Esophagus muscularis mucosa (tissue), 4 donors: ENCODE measurements around the gene WDFY3. TPM values are rescaled to one million over a fixed set of nuclear protein-coding genes. Genes with fewer than 3 reads are reported as not detected.

Source experiments
- DNase-seq: peaks from one replicate; pipeline ENCODE4 v3.0.0-alpha.2; 2017; ENCODE audit errors: extremely low spot score
- H3K27ac ChIP-seq, 4 donors: fragments of 200-600 bp; sonication (generic); replicated peaks in 1 of 4; 1 replicate in 3 of 4; 2 replicates in 1 of 4; pipeline ENCODE4 v1.5.1; 2016 to 2019; ENCODE audit warnings: mild to moderate bottlenecking in 1 of 4
- H3K27me3 ChIP-seq, 4 donors: fragments of 200-600 bp; sonication (generic); one replicate each; pipeline versions ENCODE4 v1.5.1 to v1.6.0; 2016 to 2019
- H3K36me3 ChIP-seq, 4 donors: fragments of 200-600 bp; sonication (generic); one replicate each; pipeline ENCODE4 v1.5.1; 2016 to 2019
- H3K4me1 ChIP-seq, 4 donors: fragments of 200-600 bp; sonication (generic); one replicate each; pipeline ENCODE4 v1.5.1; 2016 to 2019
- H3K4me3 ChIP-seq, 4 donors: fragments of 200-600 bp; sonication (generic); 1 replicate in 2 of 4; 2 replicates in 2 of 4; pipeline ENCODE4 v1.5.1; 2016 to 2019; ENCODE audit warnings: mild to moderate bottlenecking in 4 of 4, moderate library complexity in 1 of 4
- H3K9me3 ChIP-seq, 4 donors: fragments of 200-600 bp; sonication (generic); 1 replicate in 3 of 4; 2 replicates in 1 of 4; pipeline ENCODE4 v1.5.1; 2016 to 2019
- EP300 ChIP-seq: sonication (generic); formaldehyde crosslinking; IDR thresholded peaks from one replicate; pipeline ENCODE4 v1.6.1; 2017; ENCODE audit warnings: antibody characterized with exemption
- POLR2A ChIP-seq: fragments of 450-650 bp; IDR thresholded peaks from one replicate; pipeline ENCODE4 v1.6.1; 2017; ENCODE audit warnings: antibody characterized with exemption, moderate library complexity, mild to moderate bottlenecking, low read depth
- POLR2AphosphoS5 ChIP-seq, 2 donors: sonication (generic); formaldehyde crosslinking; IDR thresholded peaks; one replicate each; pipeline ENCODE4 v1.6.1; 2017; ENCODE audit warnings: antibody characterized with exemption in 2 of 2
- WGBS: methylation state at CpG from one replicate; pipeline ENCODE4 v1.1.5; 2018; 5-methylcytosine and 5-hydroxymethylcytosine counted together
- intact Hi-C: fragments of 100-400 bp; cut with DNase I; formaldehyde crosslinking; loops from one replicate; pipeline ENCODE4 v1.15.1; 2023
- total RNA-seq, 4 donors: library from RNA; depleted of rRNA; stranded (reverse); fragments of >200 nt; gene quantifications; one replicate each; pipeline versions ENCODE4 v1.1.0 to v1.2.1, GENCODE V29; 2016
- TF ChIP-seq, protein P1 (sequence below), 3 experiments: fragments of 200-600 bp in 2 of 3; fragments of 450-650 bp in 1 of 3; sonication (generic) in 2 of 3; IDR thresholded peaks; one replicate each; pipeline ENCODE4 v1.5.1; 2017 to 2019; ENCODE audit warnings: antibody characterized with exemption in 3 of 3, mild to moderate bottlenecking in 2 of 3, moderate library complexity in 1 of 3

Gene WDFY3
- total RNA-seq, 4 donors from 2014 or later: 73.1 to 103 (median 100.0) TPM

DNA sequence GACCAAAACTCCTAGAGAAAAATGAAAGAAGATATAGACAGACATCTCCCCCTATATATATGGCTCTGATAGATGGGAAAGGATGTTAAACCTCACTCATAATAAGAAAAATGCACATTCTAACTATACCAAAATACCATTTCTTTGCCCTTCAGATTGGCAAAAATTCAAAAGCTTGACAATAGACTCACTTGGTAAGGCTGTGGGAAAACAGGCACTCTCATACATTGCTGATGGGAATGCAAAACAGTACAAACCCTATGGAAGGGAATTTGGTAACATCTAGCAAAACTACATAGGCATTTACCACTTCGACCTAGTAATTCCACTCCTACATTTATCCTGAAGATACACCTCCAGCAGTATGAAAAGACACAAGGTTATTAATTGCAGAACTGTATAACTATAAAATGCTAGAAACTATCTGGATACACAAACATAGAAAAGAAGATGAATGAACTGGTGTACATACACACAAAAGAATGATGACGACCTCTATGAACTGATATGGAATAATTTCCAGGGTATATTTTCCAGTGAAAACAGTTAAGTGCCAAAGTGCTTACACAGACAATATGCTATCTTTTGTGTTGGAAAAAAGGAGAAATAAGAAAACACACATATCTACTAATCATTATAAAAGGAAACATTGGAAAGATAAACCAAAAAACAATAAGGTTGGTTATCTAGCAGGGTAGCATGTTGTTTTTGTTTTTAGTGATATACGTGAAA is 48.5 kb downstream of the WDFY3 start:
- no peak overlapping the region for H3K27ac ChIP-seq
- peaks cover 18 to 51% (median 35%) of the 10 kb centered on the region in 4 donors for H3K4me1 ChIP-seq
- intact Hi-C loops: no loop called here
- no peaks in the 10 kb centered on the region for H3K36me3 ChIP-seq
- DNase-seq: no peak
- no peak for TF ChIP-seq POLR2A
- TF ChIP-seq, protein P1, sequence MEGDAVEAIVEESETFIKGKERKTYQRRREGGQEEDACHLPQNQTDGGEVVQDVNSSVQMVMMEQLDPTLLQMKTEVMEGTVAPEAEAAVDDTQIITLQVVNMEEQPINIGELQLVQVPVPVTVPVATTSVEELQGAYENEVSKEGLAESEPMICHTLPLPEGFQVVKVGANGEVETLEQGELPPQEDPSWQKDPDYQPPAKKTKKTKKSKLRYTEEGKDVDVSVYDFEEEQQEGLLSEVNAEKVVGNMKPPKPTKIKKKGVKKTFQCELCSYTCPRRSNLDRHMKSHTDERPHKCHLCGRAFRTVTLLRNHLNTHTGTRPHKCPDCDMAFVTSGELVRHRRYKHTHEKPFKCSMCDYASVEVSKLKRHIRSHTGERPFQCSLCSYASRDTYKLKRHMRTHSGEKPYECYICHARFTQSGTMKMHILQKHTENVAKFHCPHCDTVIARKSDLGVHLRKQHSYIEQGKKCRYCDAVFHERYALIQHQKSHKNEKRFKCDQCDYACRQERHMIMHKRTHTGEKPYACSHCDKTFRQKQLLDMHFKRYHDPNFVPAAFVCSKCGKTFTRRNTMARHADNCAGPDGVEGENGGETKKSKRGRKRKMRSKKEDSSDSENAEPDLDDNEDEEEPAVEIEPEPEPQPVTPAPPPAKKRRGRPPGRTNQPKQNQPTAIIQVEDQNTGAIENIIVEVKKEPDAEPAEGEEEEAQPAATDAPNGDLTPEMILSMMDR (IDR thresholded peaks at IDR 0.05): no peak
- no peak for TF ChIP-seq EP300
- no peak for TF ChIP-seq POLR2AphosphoS5 (IDR thresholded peaks at IDR 0.05)
- no peaks in the 10 kb centered on the region for H3K9me3 ChIP-seq
- H3K4me3 ChIP-seq: no peak overlapping the region
- no peaks in the 10 kb centered on the region for H3K27me3 ChIP-seq
- 94% methylated on average over 3 of the region's 3 CpGs for WGBS

DNA sequence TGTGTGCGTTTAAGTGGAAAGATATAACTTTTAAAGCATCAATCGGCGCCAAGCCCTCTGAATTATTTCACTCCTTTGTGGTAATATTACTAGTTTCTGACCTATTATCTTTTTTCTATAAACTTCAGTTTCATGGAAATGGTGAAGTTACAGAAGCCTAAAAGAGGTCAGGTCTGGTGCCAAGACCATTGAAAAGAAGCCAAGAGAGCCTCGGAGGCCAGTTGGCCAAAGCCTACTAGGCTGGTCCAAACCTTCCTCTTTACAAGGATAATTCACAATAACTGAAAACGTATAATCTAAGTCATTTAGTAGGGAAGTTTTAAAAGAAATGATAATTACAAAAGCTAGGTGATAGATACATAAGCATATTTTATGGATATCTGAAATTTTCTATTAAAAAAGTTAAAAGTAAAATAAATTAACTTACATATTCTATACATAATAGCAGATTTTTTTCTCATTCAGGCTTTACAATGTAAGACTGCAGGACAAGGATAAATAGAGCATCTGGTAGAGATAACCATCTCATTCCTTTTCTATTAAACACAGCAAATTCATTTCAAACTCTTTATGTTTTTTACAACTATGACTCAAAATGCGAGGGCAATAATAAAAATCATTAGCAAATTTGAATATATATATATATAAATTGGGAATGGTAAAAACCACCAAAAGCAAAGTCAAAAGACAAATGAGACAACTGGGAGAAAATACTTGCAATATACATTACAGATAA is 49.2 kb downstream of the WDFY3 start:
- Histone ChIP-seq H3K27me3 (no peaks in the 10 kb centered on the region), H3K4me3 (no peak overlapping the region), H3K36me3 (no peaks in the 10 kb centered on the region), H3K4me1 (peaks cover 18 to 53% (median 35%) of the 10 kb centered on the region in 4 donors), H3K9me3 (no peaks in the 10 kb centered on the region), H3K27ac (no peak overlapping the region)
- intact Hi-C loops: no loop called here
- TF ChIP-seq EP300 (no peak), POLR2AphosphoS5 (IDR thresholded peaks at IDR 0.05) (no peak), POLR2A (no peak)
- TF ChIP-seq, protein P1 (IDR thresholded peaks at IDR 0.05): no peak
- WGBS: 80% methylated on average over 6 of the region's 6 CpGs
- DNase-seq: no peak

DNA sequence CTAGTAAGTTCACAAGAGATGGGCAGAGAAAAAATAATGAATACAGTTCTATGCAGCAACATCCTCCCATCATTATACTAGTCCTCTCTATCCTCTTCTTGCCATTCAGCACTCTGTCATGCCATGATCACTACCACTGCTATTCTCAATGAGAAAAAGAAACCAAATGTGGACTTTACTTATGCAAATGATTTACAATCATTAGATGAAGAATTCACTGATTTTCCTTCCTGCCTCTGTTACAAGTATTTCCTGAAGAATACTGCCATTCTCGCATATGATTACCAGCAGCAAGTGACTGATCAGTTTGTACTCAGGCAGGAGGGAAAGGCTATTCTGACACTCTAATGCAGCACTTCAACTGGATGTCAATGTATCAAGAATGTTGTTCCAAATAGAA is 50.3 kb downstream of the WDFY3 start:
- intact Hi-C loops: no loop called here
- Histone ChIP-seq H3K4me3 (no peak overlapping the region), H3K36me3 (peaks cover 0 to under 1% (median 0%) of the 10 kb centered on the region in 4 donors), H3K4me1 (peaks cover 18 to 57% (median 35%) of the 10 kb centered on the region in 4 donors), H3K27ac (no peak overlapping the region), H3K27me3 (no peaks in the 10 kb centered on the region), H3K9me3 (no peaks in the 10 kb centered on the region)
- TF ChIP-seq POLR2AphosphoS5 (IDR thresholded peaks at IDR 0.05): no peak
- no peak for TF ChIP-seq EP300
- DNase-seq: no peak
- 84% methylated on average over 1 of the region's 1 CpG for WGBS

DNA sequence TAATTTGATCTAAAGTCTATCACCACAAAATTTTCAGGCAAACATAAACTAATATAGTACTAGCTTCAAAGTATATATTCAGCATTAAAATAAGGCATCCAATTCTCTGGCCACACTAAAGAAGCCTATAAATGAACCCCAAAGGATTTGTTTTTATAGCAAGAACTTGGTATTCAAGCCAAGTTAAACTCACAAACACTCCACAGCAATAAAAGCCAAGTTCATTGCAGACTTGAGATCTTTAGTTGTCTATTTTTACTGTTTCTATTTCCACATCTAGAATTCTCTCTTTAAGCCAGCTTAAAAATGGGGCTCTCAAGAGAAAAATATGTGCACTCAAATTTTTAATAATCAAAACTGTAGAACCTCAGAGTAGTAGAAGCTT is 51.1 kb downstream of the WDFY3 start:
- Histone ChIP-seq H3K9me3 (no peaks in the 10 kb centered on the region), H3K4me3 (no peak overlapping the region), H3K27me3 (no peaks in the 10 kb centered on the region), H3K36me3 (peaks cover 0 to 3% (median 0%) of the 10 kb centered on the region in 4 donors), H3K4me1 (peaks cover 17 to 53% (median 30%) of the 10 kb centered on the region in 4 donors), H3K27ac (no peak overlapping the region)
- TF ChIP-seq EP300: no peak
- TF ChIP-seq POLR2A: no peak
- TF ChIP-seq, protein P1 (IDR thresholded peaks at IDR 0.05): no peak
- DNase-seq: no peak
- intact Hi-C loops: no loop called here

DNA sequence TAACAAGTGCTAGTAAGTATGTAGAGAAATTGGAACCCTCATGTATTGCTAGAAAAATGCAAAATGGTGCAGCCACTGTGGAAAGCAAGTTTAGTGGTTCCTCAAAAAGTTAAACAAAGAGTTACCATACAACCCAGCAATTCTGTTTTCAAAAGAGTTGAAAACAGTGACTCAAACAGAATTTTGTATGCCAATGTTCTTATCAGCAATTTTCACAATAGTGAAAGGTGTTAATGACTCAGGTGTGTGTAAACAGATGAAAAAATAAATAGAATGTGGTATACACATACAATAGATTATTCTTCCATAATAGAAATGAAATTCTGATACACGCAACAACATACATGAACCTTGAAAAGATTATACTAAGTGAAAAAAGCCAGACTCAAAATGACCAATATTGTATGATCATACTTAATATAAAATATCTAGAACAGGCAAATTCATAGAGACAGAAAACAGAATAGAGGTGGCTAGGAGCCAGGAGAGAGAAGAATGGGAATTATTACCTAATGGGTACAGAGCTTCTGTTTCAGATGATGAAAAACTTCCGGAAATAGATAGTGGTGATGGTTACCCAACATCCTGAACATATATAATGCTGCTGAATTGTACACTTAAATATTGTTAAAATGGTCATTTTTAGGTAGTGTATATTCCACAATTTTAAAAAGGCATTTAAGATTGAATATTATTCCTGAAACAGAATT is 51.6 kb downstream of the WDFY3 start:
- DNase-seq: no peak
- Histone ChIP-seq H3K36me3 (peaks cover 0 to 3% (median 0%) of the 10 kb centered on the region in 4 donors), H3K4me1 (peaks cover 14 to 47% (median 27%) of the 10 kb centered on the region in 4 donors), H3K4me3 (no peak overlapping the region), H3K27ac (no peak overlapping the region), H3K27me3 (no peaks in the 10 kb centered on the region), H3K9me3 (no peaks in the 10 kb centered on the region)
- TF ChIP-seq EP300 (no peak), POLR2A (no peak), POLR2AphosphoS5 (IDR thresholded peaks at IDR 0.05) (no peak)
- TF ChIP-seq, protein P1 (IDR thresholded peaks at IDR 0.05): no peak
- 92% methylated on average over 2 of the region's 2 CpGs for WGBS
- intact Hi-C loops: no loop called here
